A549 (cell line): ENCODE measurements around the gene GGA1.

ENCODE experiments used
- CHD2 ChIP-seq: fragments of 150-350 bp; IDR thresholded peaks from 2 replicates; pipeline ENCODE4 v1.6.1; 2014; ENCODE audit warnings: low read length; ENCODE audit not compliant: partially characterized antibody
- CHD4 ChIP-seq: fragments of 200-600 bp; sonication (generic); IDR thresholded peaks from 2 replicates; pipeline ENCODE4 v1.6.1; 2016; ENCODE audit warnings: antibody characterized with exemption, mild to moderate bottlenecking, borderline replicate concordance
- FOSB ChIP-seq: fragments of 250-450 bp; sonication (Bioruptor Pico); IDR thresholded peaks from 2 replicates; pipeline ENCODE4 v1.5.0; 2020; ENCODE audit warnings: mild to moderate bottlenecking, moderate library complexity
- JUNB ChIP-seq: fragments of >200 bp; sonication (Bioruptor Twin); formaldehyde crosslinking; IDR thresholded peaks from 2 replicates; pipeline ENCODE4 v1.6.1; 2016
- KDM5A ChIP-seq: fragments of 200-600 bp; sonication (generic); IDR thresholded peaks from 2 replicates; pipeline ENCODE4 v1.6.1; 2016; ENCODE audit warnings: antibody characterized with exemption, mild to moderate bottlenecking
- MAFK ChIP-seq: fragments of 450-650 bp; IDR thresholded peaks from 2 replicates; pipeline ENCODE4 v1.6.1; 2014; ENCODE audit not compliant: partially characterized antibody
- POLR2A ChIP-seq: IDR thresholded peaks from 2 replicates; pipeline ENCODE4 v1.6.1; 2012; ENCODE audit warnings: mild to moderate bottlenecking, low read length
- SMC3 ChIP-seq: fragments of >200 bp; sonication (Bioruptor Twin); formaldehyde crosslinking; IDR thresholded peaks from 3 replicates; pipeline ENCODE4 v1.6.1; 2018; ENCODE audit warnings: inconsistent platforms
- TP53 ChIP-seq: fragments of 250-450 bp; sonication (Bioruptor Pico); IDR thresholded peaks from 2 replicates; pipeline ENCODE4 v1.5.0; 2021; ENCODE audit warnings: mild to moderate bottlenecking, moderate library complexity
- TF ChIP-seq, protein P1 (sequence below): fragments of 150-350 bp; IDR thresholded peaks from 2 replicates; pipeline ENCODE4 v1.6.1; 2014; ENCODE audit warnings: low read depth, mild to moderate bottlenecking, low read length
- TF ChIP-seq, protein P2 (sequence below): fragments of >200 bp; sonication (Bioruptor Twin); formaldehyde crosslinking; IDR thresholded peaks from 3 replicates; pipeline ENCODE4 v1.5.1; 2016
- TF ChIP-seq, protein P3 (sequence below): fragments of 200-600 bp; sonication (generic); IDR thresholded peaks from 2 replicates; pipeline ENCODE4 v1.6.1; 2016; ENCODE audit warnings: antibody characterized with exemption, mild to moderate bottlenecking, moderate library complexity
- TF ChIP-seq, protein P4 (sequence below): fragments of 450-650 bp; IDR thresholded peaks from 2 replicates; pipeline ENCODE4 v1.6.1; 2014; ENCODE audit warnings: antibody characterized with exemption

DNA sequence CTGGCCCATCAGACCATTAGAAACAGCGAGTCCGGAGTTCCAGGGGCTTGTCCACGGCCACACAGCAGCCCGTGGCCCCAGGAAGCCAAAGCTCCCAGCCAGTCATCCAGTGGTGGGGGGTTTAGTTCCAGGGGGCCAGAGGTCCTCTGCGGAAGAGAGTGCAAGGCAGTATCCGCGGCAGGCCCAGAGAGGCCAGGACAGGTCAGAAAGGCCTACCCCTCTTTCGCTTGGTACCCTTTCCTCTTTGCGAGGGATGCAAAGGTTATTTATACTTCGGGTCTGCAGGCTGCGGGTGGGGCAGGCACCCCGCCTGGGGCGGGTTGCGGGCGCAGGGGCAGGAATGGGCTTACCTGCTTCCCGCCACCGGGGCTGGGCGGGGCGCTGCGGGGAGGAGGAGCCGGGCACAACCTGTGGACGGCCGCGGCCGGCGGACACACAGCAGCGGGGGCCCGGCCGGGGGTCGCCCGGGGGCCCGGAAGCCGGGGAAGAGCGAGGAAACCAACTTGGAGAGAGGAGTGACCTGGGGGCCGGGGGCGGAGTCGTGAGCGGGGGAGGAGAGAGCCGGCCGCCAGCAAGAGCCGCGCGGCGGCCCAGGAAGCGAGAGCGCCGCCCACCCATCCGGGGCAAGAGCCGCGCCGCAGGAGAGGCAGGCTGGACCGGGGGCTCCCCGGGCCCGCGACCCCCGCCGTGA is 30.6 kb downstream of the GGA1 start, which contains the start of gene SH3BP1:
- TF ChIP-seq, protein P1, sequence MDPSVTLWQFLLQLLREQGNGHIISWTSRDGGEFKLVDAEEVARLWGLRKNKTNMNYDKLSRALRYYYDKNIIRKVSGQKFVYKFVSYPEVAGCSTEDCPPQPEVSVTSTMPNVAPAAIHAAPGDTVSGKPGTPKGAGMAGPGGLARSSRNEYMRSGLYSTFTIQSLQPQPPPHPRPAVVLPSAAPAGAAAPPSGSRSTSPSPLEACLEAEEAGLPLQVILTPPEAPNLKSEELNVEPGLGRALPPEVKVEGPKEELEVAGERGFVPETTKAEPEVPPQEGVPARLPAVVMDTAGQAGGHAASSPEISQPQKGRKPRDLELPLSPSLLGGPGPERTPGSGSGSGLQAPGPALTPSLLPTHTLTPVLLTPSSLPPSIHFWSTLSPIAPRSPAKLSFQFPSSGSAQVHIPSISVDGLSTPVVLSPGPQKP, result no peak
- TF ChIP-seq, protein P2, sequence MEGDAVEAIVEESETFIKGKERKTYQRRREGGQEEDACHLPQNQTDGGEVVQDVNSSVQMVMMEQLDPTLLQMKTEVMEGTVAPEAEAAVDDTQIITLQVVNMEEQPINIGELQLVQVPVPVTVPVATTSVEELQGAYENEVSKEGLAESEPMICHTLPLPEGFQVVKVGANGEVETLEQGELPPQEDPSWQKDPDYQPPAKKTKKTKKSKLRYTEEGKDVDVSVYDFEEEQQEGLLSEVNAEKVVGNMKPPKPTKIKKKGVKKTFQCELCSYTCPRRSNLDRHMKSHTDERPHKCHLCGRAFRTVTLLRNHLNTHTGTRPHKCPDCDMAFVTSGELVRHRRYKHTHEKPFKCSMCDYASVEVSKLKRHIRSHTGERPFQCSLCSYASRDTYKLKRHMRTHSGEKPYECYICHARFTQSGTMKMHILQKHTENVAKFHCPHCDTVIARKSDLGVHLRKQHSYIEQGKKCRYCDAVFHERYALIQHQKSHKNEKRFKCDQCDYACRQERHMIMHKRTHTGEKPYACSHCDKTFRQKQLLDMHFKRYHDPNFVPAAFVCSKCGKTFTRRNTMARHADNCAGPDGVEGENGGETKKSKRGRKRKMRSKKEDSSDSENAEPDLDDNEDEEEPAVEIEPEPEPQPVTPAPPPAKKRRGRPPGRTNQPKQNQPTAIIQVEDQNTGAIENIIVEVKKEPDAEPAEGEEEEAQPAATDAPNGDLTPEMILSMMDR, result no peak
- TF ChIP-seq, protein P3, sequence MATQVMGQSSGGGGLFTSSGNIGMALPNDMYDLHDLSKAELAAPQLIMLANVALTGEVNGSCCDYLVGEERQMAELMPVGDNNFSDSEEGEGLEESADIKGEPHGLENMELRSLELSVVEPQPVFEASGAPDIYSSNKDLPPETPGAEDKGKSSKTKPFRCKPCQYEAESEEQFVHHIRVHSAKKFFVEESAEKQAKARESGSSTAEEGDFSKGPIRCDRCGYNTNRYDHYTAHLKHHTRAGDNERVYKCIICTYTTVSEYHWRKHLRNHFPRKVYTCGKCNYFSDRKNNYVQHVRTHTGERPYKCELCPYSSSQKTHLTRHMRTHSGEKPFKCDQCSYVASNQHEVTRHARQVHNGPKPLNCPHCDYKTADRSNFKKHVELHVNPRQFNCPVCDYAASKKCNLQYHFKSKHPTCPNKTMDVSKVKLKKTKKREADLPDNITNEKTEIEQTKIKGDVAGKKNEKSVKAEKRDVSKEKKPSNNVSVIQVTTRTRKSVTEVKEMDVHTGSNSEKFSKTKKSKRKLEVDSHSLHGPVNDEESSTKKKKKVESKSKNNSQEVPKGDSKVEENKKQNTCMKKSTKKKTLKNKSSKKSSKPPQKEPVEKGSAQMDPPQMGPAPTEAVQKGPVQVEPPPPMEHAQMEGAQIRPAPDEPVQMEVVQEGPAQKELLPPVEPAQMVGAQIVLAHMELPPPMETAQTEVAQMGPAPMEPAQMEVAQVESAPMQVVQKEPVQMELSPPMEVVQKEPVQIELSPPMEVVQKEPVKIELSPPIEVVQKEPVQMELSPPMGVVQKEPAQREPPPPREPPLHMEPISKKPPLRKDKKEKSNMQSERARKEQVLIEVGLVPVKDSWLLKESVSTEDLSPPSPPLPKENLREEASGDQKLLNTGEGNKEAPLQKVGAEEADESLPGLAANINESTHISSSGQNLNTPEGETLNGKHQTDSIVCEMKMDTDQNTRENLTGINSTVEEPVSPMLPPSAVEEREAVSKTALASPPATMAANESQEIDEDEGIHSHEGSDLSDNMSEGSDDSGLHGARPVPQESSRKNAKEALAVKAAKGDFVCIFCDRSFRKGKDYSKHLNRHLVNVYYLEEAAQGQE, result no peak
- TF ChIP-seq JUNB, result no peak
- no peak for TF ChIP-seq POLR2A
- no peak for TF ChIP-seq FOSB (CRISPR knock-in tag)
- no peak for TF ChIP-seq SMC3
- no peak for TF ChIP-seq MAFK
- TF ChIP-seq, protein P4, sequence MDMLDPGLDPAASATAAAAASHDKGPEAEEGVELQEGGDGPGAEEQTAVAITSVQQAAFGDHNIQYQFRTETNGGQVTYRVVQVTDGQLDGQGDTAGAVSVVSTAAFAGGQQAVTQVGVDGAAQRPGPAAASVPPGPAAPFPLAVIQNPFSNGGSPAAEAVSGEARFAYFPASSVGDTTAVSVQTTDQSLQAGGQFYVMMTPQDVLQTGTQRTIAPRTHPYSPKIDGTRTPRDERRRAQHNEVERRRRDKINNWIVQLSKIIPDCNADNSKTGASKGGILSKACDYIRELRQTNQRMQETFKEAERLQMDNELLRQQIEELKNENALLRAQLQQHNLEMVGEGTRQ, result no peak
- TF ChIP-seq KDM5A, result no peak
- TF ChIP-seq CHD2, result no peak
- TF ChIP-seq CHD4, result no peak
- TF ChIP-seq TP53 (CRISPR knock-in tag), result no peak
